ENCODE measurements around the gene S100Z.
"Not testable (repeated sequence)": the region's sequence is repeated elsewhere in the genome, so short reads cannot be mapped to it uniquely, and the experiment has no call there.

The S100Z gene

GRCh38 chr5:76849419-76850291 is at the start of gene S100Z:
S100Z (plus strand) TSS chr5:76850014; CDS start chr5:76875360, 25,346 bp downstream.
- no peak for DNase-seq (ENCODE audit: low spot score)

- no peak for DNase-seq (ENCODE audit: low spot score)
Measured at GRCh38 chr5:76800579-76800978, 49.2 kb upstream of the S100Z start.

- no peak for DNase-seq (ENCODE audit: low spot score)
Measured at GRCh38 chr5:76801159-76801802, 48.5 kb upstream of the S100Z start.

GRCh38 chr5:76801803-76802195 is 48.0 kb upstream of the S100Z start:
- no peak for DNase-seq (ENCODE audit: low spot score)

- no peak for DNase-seq (ENCODE audit: low spot score)
Measured at GRCh38 chr5:76804266-76804665, 45.5 kb upstream of the S100Z start.

- DNase-seq (ENCODE audit: low spot score), result no peak
Measured at GRCh38 chr5:76805821-76806505, 43.9 kb upstream of the S100Z start.

GRCh38 chr5:76807296-76807695 is 42.5 kb upstream of the S100Z start:
- DNase-seq (ENCODE audit: low spot score), result no peak

GRCh38 chr5:76808141-76808691 is 41.6 kb upstream of the S100Z start:
- DNase-seq (ENCODE audit: low spot score), result no peak

- DNase-seq (ENCODE audit: low spot score), result no peak
Measured at GRCh38 chr5:76809141-76809540, 40.7 kb upstream of the S100Z start.

GRCh38 chr5:76810236-76810635 is 39.6 kb upstream of the S100Z start:
- no peak for DNase-seq (ENCODE audit: low spot score)

- DNase-seq (ENCODE audit: low spot score), result no peak
Measured at GRCh38 chr5:76811214-76811613, 38.6 kb upstream of the S100Z start.

GRCh38 chr5:76812209-76812608 is 37.6 kb upstream of the S100Z start:
- DNase-seq (ENCODE audit: low spot score), result not testable (repeated sequence)

- DNase-seq (ENCODE audit: low spot score), result no peak
Measured at GRCh38 chr5:76813982-76814562, 35.7 kb upstream of the S100Z start.

- DNase-seq (ENCODE audit: low spot score), result no peak
Measured at GRCh38 chr5:76816110-76816831, 33.5 kb upstream of the S100Z start.

GRCh38 chr5:76818844-76819831 is 30.7 kb upstream of the S100Z start, which contains the start of gene F2RL1:
F2RL1 (plus strand) TSS chr5:76819030; CDS start chr5:76819183, 153 bp downstream.
- peak; percentile 73 for DNase-seq (ENCODE audit: low spot score)

- DNase-seq (ENCODE audit: low spot score), result no peak
Measured at GRCh38 chr5:76819851-76820525, 29.8 kb upstream of the S100Z start.

- DNase-seq (ENCODE audit: low spot score), result no peak
Measured at GRCh38 chr5:76820526-76820890, 29.3 kb upstream of the S100Z start.

GRCh38 chr5:76821136-76821535 is 28.7 kb upstream of the S100Z start:
- no peak for DNase-seq (ENCODE audit: low spot score)

- not testable (repeated sequence) for DNase-seq (ENCODE audit: low spot score)
Measured at GRCh38 chr5:76822105-76822731, 27.6 kb upstream of the S100Z start.
